C4-2B (cell line): ENCODE data around the gene HES7.

Experiments
- H3K27ac ChIP-seq: fragments of 450-650 bp; 2 replicates; pipeline ENCODE4 v1.5.1; 2017
- ZFX ChIP-seq: fragments of 450-650 bp; IDR thresholded peaks from 2 replicates; pipeline ENCODE4 v1.6.1; 2017
- TF ChIP-seq, protein P1 (sequence below): fragments of 450-650 bp; conservative IDR thresholded peaks from 2 replicates; pipeline ENCODE4 v1.5.1; 2017; ENCODE audit warnings: mild to moderate bottlenecking

HES7 gene

GRCh38 chr17:8159032-8159400 is 35.1 kb upstream of the HES7 start:
- H3K27ac ChIP-seq: no peak overlapping the region; the same call in 1 of the 2 replicates
- TF ChIP-seq, protein P1, sequence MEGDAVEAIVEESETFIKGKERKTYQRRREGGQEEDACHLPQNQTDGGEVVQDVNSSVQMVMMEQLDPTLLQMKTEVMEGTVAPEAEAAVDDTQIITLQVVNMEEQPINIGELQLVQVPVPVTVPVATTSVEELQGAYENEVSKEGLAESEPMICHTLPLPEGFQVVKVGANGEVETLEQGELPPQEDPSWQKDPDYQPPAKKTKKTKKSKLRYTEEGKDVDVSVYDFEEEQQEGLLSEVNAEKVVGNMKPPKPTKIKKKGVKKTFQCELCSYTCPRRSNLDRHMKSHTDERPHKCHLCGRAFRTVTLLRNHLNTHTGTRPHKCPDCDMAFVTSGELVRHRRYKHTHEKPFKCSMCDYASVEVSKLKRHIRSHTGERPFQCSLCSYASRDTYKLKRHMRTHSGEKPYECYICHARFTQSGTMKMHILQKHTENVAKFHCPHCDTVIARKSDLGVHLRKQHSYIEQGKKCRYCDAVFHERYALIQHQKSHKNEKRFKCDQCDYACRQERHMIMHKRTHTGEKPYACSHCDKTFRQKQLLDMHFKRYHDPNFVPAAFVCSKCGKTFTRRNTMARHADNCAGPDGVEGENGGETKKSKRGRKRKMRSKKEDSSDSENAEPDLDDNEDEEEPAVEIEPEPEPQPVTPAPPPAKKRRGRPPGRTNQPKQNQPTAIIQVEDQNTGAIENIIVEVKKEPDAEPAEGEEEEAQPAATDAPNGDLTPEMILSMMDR: no peak; the same call in 1 of the 2 replicates
- TF ChIP-seq ZFX: no peak

- TF ChIP-seq, protein P1: peak; percentile 93
- no peak for TF ChIP-seq ZFX
- peak overlapping the region; percentile 21 for H3K27ac ChIP-seq
Observed at GRCh38 chr17:8158267-8159031, 34.5 kb upstream of the HES7 start.

- H3K27ac ChIP-seq: peak overlapping the region; percentile 76
- no peak for TF ChIP-seq ZFX
- TF ChIP-seq, protein P1: no peak
Observed at GRCh38 chr17:8156246-8156992, 32.5 kb upstream of the HES7 start.

DNA sequence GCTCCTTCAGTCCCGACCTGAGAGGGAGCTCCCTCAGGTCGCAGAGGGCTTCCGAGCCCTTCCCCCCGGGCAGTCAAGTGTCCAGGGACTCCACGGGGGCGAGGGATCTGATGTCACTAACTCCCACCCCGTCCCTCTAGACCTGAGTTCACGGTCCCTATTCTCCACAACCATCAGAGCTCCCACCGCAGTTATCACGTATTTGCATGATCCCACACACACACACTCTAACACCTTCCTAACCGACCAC is 32.0 kb upstream of the HES7 start:
- peak overlapping the region; percentile 76 for H3K27ac ChIP-seq
- no peak for TF ChIP-seq ZFX
- TF ChIP-seq, protein P1: no peak

DNA sequence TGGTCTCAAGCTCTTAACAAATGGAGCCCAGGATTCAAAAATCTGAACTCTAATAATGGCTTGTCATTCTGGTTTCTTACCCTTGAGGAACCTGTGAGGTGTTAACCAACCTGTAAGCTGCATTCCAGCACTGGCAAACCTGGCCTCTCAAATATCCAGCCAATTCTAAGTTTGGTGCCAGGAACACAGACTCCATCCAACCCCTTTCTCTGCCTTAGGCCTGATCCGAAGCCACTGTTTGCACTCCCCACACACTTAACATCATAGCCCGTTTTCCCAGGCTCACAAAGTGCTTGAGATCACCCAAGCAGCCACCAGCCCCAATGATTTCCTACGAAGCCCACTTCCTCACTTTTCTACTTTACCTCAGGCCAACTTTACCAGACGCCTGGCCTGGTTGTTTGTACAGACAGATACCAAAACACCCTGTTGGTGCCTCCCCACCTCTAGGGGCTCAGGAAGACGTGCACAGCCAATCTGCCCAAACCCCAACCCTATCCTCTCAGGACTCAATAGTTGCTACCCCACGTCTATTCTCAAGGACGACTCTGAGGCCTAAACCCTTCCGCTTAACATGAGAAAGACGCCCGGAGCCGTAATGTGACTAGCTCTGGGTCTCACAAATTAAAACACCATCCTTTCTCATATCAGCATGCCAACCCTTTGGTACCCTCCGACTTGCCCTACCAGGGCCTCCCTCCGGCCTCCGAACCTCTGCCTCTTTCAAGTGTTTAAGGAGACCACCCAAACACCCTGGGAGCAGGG is 31.5 kb upstream of the HES7 start:
- H3K27ac ChIP-seq: peak overlapping the region; percentile 76
- TF ChIP-seq, protein P1: no peak
- no peak for TF ChIP-seq ZFX

DNA sequence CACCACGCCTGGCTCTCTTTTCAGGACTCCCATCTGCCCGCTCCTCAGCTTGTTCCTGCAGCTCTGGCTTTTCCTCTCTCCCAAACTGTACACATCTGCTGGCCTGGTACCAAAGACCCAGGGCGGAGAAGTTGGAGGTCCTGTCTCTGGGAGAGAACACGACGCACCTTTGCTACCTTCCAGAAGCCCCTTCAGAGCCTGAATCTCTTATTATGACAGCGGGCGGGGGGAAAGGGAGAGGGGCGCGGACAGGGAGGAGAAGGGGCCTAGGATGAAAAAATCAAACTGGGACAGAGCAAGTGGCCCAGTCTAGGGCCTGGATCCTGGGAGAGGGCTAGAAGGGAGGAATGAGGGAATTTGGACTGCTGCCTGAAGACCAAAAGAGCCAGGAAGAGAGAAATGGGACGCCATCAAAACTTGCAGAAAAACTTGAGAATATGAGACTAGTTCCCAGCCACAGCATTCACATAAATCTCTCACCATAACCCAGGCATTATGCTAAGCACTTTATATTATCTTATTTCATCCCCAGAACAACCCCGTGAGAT is 30.8 kb upstream of the HES7 start:
- peak overlapping the region; percentile 76 for H3K27ac ChIP-seq
- no peak for TF ChIP-seq ZFX
- TF ChIP-seq, protein P1: no peak
